ENCODE data around the gene GPR17. TPM values are rescaled to one million over a fixed set of nuclear protein-coding genes. Genes with fewer than 3 reads are reported as not detected.

GPR17 gene
- total and polyA plus RNA-seq, 4 donors, result 0.03 to 0.14 (median 0.07) TPM; not detected in 1

GRCh38 chr2:127651971-127652550 lies 6.1 kb downstream of the GPR17 start:
- no peak for TF ChIP-seq ZBTB33 (IDR thresholded peaks at IDR 0.05)
- TF ChIP-seq RXRA (IDR thresholded peaks at IDR 0.05), result peak in 1 of 2 donors; percentile 19
- TF ChIP-seq YY1 (IDR thresholded peaks at IDR 0.05), result no peak
- no peak for TF ChIP-seq CTCF (IDR thresholded peaks at IDR 0.05; ENCODE audit: low read depth, low read length, missing input control)
- TF ChIP-seq MAX (IDR thresholded peaks at IDR 0.05), result no peak
- TF ChIP-seq TAF1 (conservative IDR thresholded peaks at IDR 0.05), result no peak
- no peak for TF ChIP-seq ATF3 (IDR thresholded peaks at IDR 0.05)
- TF ChIP-seq GABPA (IDR thresholded peaks at IDR 0.05 in 1 of 2, conservative IDR thresholded peaks at IDR 0.05 in 1 of 2), result no peak
- Histone ChIP-seq H3K36me3 (ENCODE audit: control insufficient read depth in 4 of 4, insufficient read depth in 3 of 4, low read depth in 1 of 4, low read length in 3 of 4) (peaks cover 0 to 14% (median 1%) of the 10 kb centered on the region in 4 donors), H3K4me1 (ENCODE audit: control insufficient read depth in 4 of 4, insufficient read depth in 4 of 4, low read length in 3 of 4) (peaks cover 2 to 16% (median 5%) of the 10 kb centered on the region in 4 donors), H3K27me3 (ENCODE audit: control insufficient read depth in 4 of 4, insufficient read depth in 4 of 4, low read length in 3 of 4) (no peaks in the 10 kb centered on the region), H3K9ac (ENCODE audit: low read depth in 1 of 2, low read length in 2 of 2) (no peak overlapping the region), H3K27ac (ENCODE audit: low read depth in 1 of 2, low read length in 2 of 2) (peak overlapping the region in 1 of 2 donors; percentile 39), H3K4me3 (ENCODE audit: low read depth in 1 of 3, low read length in 3 of 3) (no peak overlapping the region), H3K9me3 (ENCODE audit: control insufficient read depth in 4 of 4, low read length in 3 of 4) (no peaks in the 10 kb centered on the region)
- no peak for DNase-seq (ENCODE audit: low spot score)
- WGBS, result 76% methylated on average over 14 of the region's 14 CpGs

GRCh38 chr2:127652786-127653357 lies 6.9 kb downstream of the GPR17 start:
- DNase-seq (ENCODE audit: low spot score), result no peak
- Histone ChIP-seq H3K36me3 (ENCODE audit: control insufficient read depth in 4 of 4, insufficient read depth in 3 of 4, low read depth in 1 of 4, low read length in 3 of 4) (peaks cover 0 to 14% (median 1%) of the 10 kb centered on the region in 4 donors), H3K9me3 (ENCODE audit: control insufficient read depth in 4 of 4, low read length in 3 of 4) (no peaks in the 10 kb centered on the region), H3K4me1 (ENCODE audit: control insufficient read depth in 4 of 4, insufficient read depth in 4 of 4, low read length in 3 of 4) (peaks cover 2 to 11% (median 5%) of the 10 kb centered on the region in 4 donors), H3K27ac (ENCODE audit: low read depth in 1 of 2, low read length in 2 of 2) (no peak overlapping the region), H3K27me3 (ENCODE audit: control insufficient read depth in 4 of 4, insufficient read depth in 4 of 4, low read length in 3 of 4) (no peaks in the 10 kb centered on the region), H3K9ac (ENCODE audit: low read depth in 1 of 2, low read length in 2 of 2) (no peak overlapping the region), H3K4me3 (ENCODE audit: low read depth in 1 of 3, low read length in 3 of 3) (no peak overlapping the region)
- WGBS, result 78% methylated on average over 25 of the region's 25 CpGs
- no peak for TF ChIP-seq RXRA (IDR thresholded peaks at IDR 0.05)
- no peak for TF ChIP-seq NR2F2 (IDR thresholded peaks at IDR 0.05)
- no peak for TF ChIP-seq MAX (IDR thresholded peaks at IDR 0.05)
- no peak for TF ChIP-seq REST (IDR thresholded peaks at IDR 0.05)
- no peak for TF ChIP-seq SP1 (IDR thresholded peaks at IDR 0.05)
- no peak for TF ChIP-seq ATF3 (IDR thresholded peaks at IDR 0.05)
- TF ChIP-seq RAD21 (IDR thresholded peaks at IDR 0.05), result no peak
- no peak for TF ChIP-seq YY1 (IDR thresholded peaks at IDR 0.05)
- no peak for TF ChIP-seq FOXA2 (IDR thresholded peaks at IDR 0.05)
- no peak for TF ChIP-seq EGR1 (IDR thresholded peaks at IDR 0.05; ENCODE audit: low read depth in 2 of 2)
- TF ChIP-seq JUND (IDR thresholded peaks at IDR 0.05), result no peak
- TF ChIP-seq HNF4A (conservative IDR thresholded peaks at IDR 0.05), result no peak
- no peak for TF ChIP-seq GABPA (IDR thresholded peaks at IDR 0.05 in 1 of 2, conservative IDR thresholded peaks at IDR 0.05 in 1 of 2)
- no peak for TF ChIP-seq HNF4G (IDR thresholded peaks at IDR 0.05)
- no peak for TF ChIP-seq TAF1 (conservative IDR thresholded peaks at IDR 0.05)
- TF ChIP-seq FOXA1 (IDR thresholded peaks at IDR 0.05), result no peak

Data from liver (tissue), 9 donors.